ENCODE data around the gene FBXL2. TPM values are rescaled to one million over a fixed set of nuclear protein-coding genes. Genes with fewer than 3 reads are reported as not detected.

FBXL2 gene
- total RNA-seq, 1 donor from 2014 or later = 21.4 TPM

- Mint-ChIP-seq H3K4me1 (ENCODE audit: low read depth, unreplicated experiment) (no peaks in the 10 kb centered on the region), H3K27ac (ENCODE audit: unreplicated experiment) (no peak overlapping the region), H3K4me3 (ENCODE audit: unreplicated experiment) (no peak overlapping the region), H3K27me3 (ENCODE audit: unreplicated experiment) (peaks cover 2% of the 10 kb centered on the region), H3K9me3 (ENCODE audit: unreplicated experiment) (peaks cover 6% of the 10 kb centered on the region), H3K36me3 (ENCODE audit: unreplicated experiment) (no peaks in the 10 kb centered on the region)
- no peak for DNase-seq
- TF ChIP-seq, protein P1, sequence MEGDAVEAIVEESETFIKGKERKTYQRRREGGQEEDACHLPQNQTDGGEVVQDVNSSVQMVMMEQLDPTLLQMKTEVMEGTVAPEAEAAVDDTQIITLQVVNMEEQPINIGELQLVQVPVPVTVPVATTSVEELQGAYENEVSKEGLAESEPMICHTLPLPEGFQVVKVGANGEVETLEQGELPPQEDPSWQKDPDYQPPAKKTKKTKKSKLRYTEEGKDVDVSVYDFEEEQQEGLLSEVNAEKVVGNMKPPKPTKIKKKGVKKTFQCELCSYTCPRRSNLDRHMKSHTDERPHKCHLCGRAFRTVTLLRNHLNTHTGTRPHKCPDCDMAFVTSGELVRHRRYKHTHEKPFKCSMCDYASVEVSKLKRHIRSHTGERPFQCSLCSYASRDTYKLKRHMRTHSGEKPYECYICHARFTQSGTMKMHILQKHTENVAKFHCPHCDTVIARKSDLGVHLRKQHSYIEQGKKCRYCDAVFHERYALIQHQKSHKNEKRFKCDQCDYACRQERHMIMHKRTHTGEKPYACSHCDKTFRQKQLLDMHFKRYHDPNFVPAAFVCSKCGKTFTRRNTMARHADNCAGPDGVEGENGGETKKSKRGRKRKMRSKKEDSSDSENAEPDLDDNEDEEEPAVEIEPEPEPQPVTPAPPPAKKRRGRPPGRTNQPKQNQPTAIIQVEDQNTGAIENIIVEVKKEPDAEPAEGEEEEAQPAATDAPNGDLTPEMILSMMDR (IDR thresholded peaks at IDR 0.05; ENCODE audit: partially characterized antibody, unreplicated experiment) = no peak
Measured at GRCh38 chr3:33273628-33274027, 3.6 kb upstream of the FBXL2 start.

GRCh38 chr3:33278163-33278562, 921 bp downstream of the FBXL2 start:
- no peaks in the 10 kb centered on the region for H3K36me3 Mint-ChIP-seq (ENCODE audit: unreplicated experiment)
- peaks cover 2% of the 10 kb centered on the region for H3K27me3 Mint-ChIP-seq (ENCODE audit: unreplicated experiment)
- TF ChIP-seq, protein P1 (IDR thresholded peaks at IDR 0.05; ENCODE audit: partially characterized antibody, unreplicated experiment) = no peak
- H3K4me3 Mint-ChIP-seq (ENCODE audit: unreplicated experiment) = peak overlapping the region; percentile 83
- peaks cover 3% of the 10 kb centered on the region for H3K9me3 Mint-ChIP-seq (ENCODE audit: unreplicated experiment)
- DNase-seq = no peak
- no peaks in the 10 kb centered on the region for H3K4me1 Mint-ChIP-seq (ENCODE audit: low read depth, unreplicated experiment)
- peak overlapping the region; percentile 25 for H3K27ac Mint-ChIP-seq (ENCODE audit: unreplicated experiment)

GRCh38 chr3:33287672-33288282, 10.5 kb downstream of the FBXL2 start:
- no peak for DNase-seq
- H3K4me1 Mint-ChIP-seq (ENCODE audit: low read depth, unreplicated experiment) = no peaks in the 10 kb centered on the region
- no peaks in the 10 kb centered on the region for H3K27me3 Mint-ChIP-seq (ENCODE audit: unreplicated experiment)
- TF ChIP-seq, protein P1 (IDR thresholded peaks at IDR 0.05; ENCODE audit: partially characterized antibody, unreplicated experiment) = no peak
- H3K27ac Mint-ChIP-seq (ENCODE audit: unreplicated experiment) = no peak overlapping the region
- peaks cover 4% of the 10 kb centered on the region for H3K9me3 Mint-ChIP-seq (ENCODE audit: unreplicated experiment)
- peaks cover 4% of the 10 kb centered on the region for H3K36me3 Mint-ChIP-seq (ENCODE audit: unreplicated experiment)
- no peak overlapping the region for H3K4me3 Mint-ChIP-seq (ENCODE audit: unreplicated experiment)

GRCh38 chr3:33299395-33300081, 22.3 kb downstream of the FBXL2 start:
- H3K9me3 Mint-ChIP-seq (ENCODE audit: unreplicated experiment) = no peaks in the 10 kb centered on the region

More at GRCh38 chr3:33299395-33300081, 22.3 kb downstream of the FBXL2 start:
- Mint-ChIP-seq H3K36me3 (ENCODE audit: unreplicated experiment) (no peaks in the 10 kb centered on the region), H3K27me3 (ENCODE audit: unreplicated experiment) (no peaks in the 10 kb centered on the region), H3K4me1 (ENCODE audit: low read depth, unreplicated experiment) (no peaks in the 10 kb centered on the region), H3K27ac (ENCODE audit: unreplicated experiment) (no peak overlapping the region), H3K4me3 (ENCODE audit: unreplicated experiment) (no peak overlapping the region)
- DNase-seq = no peak
- TF ChIP-seq, protein P1 (IDR thresholded peaks at IDR 0.05; ENCODE audit: partially characterized antibody, unreplicated experiment) = no peak
